LNCAP (cell line): ENCODE measurements around the gene FRMD3.

Experiments used
- TF ChIP-seq, protein P1 (sequence below): fragments of 450-650 bp; IDR thresholded peaks from 2 replicates; pipeline ENCODE4 v1.5.1; 2017; ENCODE audit warnings: mild to moderate bottlenecking

The FRMD3 gene

DNA sequence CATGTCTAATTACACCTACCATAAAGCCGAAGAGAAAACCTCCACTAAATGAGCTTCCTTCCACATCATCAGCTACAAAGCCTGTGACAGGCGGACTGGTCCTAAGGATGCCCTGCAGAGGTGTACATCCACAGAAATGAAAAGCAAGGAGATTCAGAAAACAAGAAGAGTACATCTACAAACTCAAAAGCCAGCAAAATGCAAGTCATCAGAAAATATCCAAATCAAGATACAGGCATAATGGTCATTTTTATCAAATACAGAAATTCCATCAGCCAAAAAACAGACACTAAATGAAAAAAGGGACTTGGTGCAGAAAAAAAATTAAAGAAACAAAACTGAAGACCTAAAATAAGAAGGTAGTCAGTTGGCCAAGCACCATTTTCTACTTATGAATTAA, 79.7 kb downstream of the FRMD3 start:
- TF ChIP-seq, protein P1, sequence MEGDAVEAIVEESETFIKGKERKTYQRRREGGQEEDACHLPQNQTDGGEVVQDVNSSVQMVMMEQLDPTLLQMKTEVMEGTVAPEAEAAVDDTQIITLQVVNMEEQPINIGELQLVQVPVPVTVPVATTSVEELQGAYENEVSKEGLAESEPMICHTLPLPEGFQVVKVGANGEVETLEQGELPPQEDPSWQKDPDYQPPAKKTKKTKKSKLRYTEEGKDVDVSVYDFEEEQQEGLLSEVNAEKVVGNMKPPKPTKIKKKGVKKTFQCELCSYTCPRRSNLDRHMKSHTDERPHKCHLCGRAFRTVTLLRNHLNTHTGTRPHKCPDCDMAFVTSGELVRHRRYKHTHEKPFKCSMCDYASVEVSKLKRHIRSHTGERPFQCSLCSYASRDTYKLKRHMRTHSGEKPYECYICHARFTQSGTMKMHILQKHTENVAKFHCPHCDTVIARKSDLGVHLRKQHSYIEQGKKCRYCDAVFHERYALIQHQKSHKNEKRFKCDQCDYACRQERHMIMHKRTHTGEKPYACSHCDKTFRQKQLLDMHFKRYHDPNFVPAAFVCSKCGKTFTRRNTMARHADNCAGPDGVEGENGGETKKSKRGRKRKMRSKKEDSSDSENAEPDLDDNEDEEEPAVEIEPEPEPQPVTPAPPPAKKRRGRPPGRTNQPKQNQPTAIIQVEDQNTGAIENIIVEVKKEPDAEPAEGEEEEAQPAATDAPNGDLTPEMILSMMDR, result no peak

DNA sequence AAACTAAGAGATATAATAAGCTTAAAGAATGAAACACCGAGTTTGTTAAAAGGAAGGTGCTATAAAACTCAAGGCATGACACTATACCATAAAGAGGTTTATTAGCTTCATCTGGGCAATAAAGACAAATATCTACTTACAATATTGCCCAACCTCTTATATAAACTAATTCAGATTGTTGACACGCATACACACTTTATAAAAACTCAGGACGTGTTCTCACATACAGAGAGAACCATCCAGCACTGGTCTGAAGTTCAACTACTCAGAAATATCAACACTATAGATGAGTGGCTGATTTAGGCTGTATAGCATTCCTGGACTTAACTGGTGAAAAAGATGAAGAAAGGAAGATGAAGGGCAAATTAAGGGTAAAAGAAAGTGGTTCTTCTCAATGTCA, 81.2 kb downstream of the FRMD3 start:
- TF ChIP-seq, protein P1, result no peak

DNA sequence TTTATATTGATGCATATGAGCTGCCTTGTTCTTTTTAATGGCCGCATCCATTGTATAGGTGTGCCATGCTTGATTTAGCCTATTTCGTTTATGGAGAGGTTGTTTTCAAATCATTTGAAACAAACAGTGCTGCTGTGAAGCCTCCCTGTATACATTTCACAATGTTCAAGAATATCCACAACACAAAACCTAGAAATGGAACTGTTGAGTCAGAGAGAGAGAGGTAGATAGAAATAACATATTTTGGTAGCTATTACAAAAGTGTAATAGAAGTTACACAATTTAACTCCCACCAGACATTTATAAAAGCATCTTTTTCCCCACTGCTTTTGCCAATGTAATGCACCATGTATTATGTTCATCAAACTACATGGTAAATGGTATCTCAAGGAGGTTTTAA, 82.0 kb downstream of the FRMD3 start:
- TF ChIP-seq, protein P1, result no peak

DNA sequence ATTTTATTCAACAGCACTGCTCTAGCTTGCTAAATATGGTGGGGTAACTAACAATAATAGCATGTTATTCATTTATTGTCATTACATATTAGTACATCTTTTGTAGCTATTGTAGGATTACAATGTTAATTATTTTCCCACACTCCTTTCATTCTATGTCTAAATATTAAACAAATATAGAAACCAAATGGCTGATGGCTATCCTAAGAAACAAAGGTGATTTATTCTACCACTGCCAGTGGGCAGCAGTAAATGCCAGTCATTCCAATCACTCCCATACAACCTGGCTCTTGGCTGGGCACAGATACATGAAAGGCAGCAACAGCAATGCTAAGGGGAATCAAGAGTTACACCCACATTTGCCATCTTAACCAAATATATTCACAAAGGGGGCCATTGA, 84.1 kb downstream of the FRMD3 start:
- TF ChIP-seq, protein P1, result no peak

DNA sequence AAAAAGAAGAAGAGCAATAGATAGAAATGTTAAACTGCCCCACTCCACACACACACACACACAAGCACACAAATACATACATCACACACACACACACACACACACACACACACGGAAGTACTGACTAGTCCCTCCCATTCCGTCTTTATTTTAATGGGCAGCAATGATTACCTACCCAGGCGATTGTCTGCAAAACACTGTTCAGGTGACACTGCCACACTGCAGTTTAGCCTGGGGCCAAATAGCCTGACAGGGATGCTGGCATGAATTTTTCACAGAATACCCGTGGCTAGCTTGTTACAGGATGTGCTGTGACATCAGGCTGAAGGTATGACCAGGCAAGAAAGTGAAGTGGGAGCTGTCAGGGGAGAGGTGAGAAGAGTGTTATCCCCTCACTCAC, 86.9 kb downstream of the FRMD3 start:
- TF ChIP-seq, protein P1, result no peak

DNA sequence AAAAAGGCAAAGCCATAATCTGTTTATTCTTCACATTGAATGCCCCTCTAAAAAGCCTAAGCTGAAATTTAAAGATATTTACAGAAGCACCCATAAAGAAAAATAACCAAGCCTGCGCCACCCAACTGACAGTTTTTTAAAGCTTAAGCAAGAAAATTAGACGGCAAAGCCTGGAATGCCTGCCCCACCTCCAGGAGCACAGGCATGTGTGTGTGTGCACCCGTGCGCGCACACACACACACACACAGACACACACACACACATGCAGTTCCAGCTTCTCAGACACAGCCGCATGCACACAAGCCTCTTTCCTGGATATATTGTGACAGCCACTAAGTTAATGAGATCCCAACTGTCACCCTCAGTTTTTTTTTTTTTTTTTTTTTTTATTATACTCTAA, 88.2 kb downstream of the FRMD3 start:
- TF ChIP-seq, protein P1, result no peak

DNA sequence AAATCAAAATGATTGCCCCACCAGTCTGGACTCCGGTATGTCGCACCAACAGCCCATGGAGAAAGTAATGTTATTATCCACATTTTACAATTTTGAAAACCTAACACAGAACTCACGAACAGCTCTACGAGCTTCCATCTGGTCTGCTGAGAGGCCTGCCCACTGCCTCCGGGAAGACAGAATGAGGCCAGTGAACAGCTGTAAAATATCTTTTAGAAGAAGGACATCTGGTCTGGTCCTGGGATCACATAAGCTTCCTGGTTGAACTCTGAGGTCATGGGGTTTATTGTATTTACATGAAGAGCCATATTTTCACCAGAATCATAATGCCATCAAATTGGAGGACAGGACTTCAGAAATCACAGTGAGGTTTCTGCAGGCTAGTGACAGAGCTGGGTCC, 89.0 kb downstream of the FRMD3 start:
- TF ChIP-seq, protein P1, result no peak

DNA sequence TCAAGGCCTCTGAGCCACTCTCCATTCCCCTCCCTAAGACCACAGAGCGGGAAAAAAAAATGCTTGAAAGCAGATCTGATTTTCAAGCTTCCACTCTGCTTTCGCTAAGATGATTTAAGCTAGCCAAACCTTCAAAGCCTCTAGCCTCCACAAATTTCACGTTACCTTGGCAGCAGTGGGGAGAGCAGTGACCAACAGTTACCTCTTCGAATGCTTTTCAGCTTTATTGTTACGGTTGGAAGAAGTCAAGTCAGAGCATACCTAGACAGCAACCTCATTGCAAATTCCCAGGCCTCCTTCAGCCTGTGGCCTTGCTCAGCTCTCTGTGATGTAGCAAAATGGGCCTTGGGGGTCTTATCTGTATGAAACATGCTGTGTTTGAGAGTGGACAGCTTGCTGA, 89.6 kb downstream of the FRMD3 start:
- TF ChIP-seq, protein P1, result no peak
